Karpas-422 (cell line): ENCODE results near the gene ZXDC. TPM values are rescaled to one million over a fixed set of nuclear protein-coding genes. Genes with fewer than 3 reads are reported as not detected.

Source experiments
- DNase-seq: peaks from one replicate; pipeline ENCODE4 v3.0.0-alpha.2; 2015
- H2AFZ ChIP-seq: fragments of 200-600 bp; sonication (generic); 2 replicates; pipeline ENCODE4 v1.6.1; 2014; ENCODE audit warnings: antibody characterized with exemption, low read length, mixed read lengths
- H3K27ac ChIP-seq: fragments of 200-600 bp; sonication (generic); 2 replicates; pipeline ENCODE4 v1.5.1; 2014; ENCODE audit warnings: mild to moderate bottlenecking, low read length, moderate library complexity
- H3K27me3 ChIP-seq: fragments of 200-600 bp; sonication (generic); 2 replicates; pipeline ENCODE4 v1.6.1; 2014; ENCODE audit warnings: low read length, mixed read lengths
- H3K36me3 ChIP-seq: fragments of 200-600 bp; sonication (generic); 2 replicates; pipeline ENCODE4 v1.6.1; 2014; ENCODE audit warnings: low read length, mixed read lengths; ENCODE audit not compliant: insufficient read depth
- H3K4me1 ChIP-seq: fragments of 200-600 bp; sonication (generic); 2 replicates; pipeline ENCODE4 v1.6.1; 2014; ENCODE audit warnings: mild to moderate bottlenecking, low read length, mixed read lengths
- H3K4me2 ChIP-seq: fragments of 200-600 bp; sonication (generic); 2 replicates; pipeline ENCODE4 v1.6.1; 2014; ENCODE audit warnings: low read length, low read depth, mild to moderate bottlenecking; ENCODE audit not compliant: poor library complexity, severe bottlenecking
- H3K4me3 ChIP-seq: fragments of 200-600 bp; sonication (generic); 2 replicates; pipeline ENCODE4 v1.5.1; 2014; ENCODE audit warnings: mild to moderate bottlenecking, antibody characterized with exemption, low read length, mixed read lengths
- H3K79me2 ChIP-seq: fragments of 200-600 bp; sonication (generic); 2 replicates; pipeline ENCODE4 v1.6.1; 2014; ENCODE audit warnings: mild to moderate bottlenecking, low read length, mixed read lengths
- H3K9ac ChIP-seq: fragments of 200-600 bp; sonication (generic); 2 replicates; pipeline ENCODE4 v1.6.0; 2014; ENCODE audit warnings: low read length
- H3K9me2 ChIP-seq: fragments of 200-600 bp; sonication (generic), shearing (Covaris generic); replicated peaks from 2 replicates; pipeline ENCODE4 v1.6.0; 2014; ENCODE audit warnings: mild to moderate bottlenecking, low read length, moderate library complexity; ENCODE audit not compliant: insufficient read depth
- H3K9me3 ChIP-seq: fragments of 300-700, 200-600 bp; sonication (generic); 2 replicates; pipeline ENCODE4 v1.6.1; 2014; ENCODE audit warnings: low read length, mixed read lengths
- H4K20me1 ChIP-seq: fragments of 200-600 bp; sonication (generic); 2 replicates; pipeline ENCODE4 v1.6.1; 2014; ENCODE audit warnings: mild to moderate bottlenecking, antibody characterized with exemption, low read length, low read depth; ENCODE audit not compliant: insufficient read depth
- total RNA-seq: library from RNA; depleted of rRNA; stranded (reverse); fragments of >200 nt; shearing (Covaris generic); gene quantifications from 2 replicates; pipeline ENCODE4 v1.2.3, GENCODE V29; 2014; ENCODE audit warnings: low replicate concordance

Gene ZXDC
- total RNA-seq, 1 experiment from 2014 or later, result 18.9 TPM

GRCh38 chr3:126398423-126399350, 77.0 kb downstream of the ZXDC start:
- Histone ChIP-seq H3K9me2 (no peaks in the 10 kb centered on the region), H3K36me3 (no peaks in the 10 kb centered on the region), H2AFZ (no peak overlapping the region), H4K20me1 (no peaks in the 10 kb centered on the region), H3K4me2 (no peak overlapping the region), H3K9me3 (no peaks in the 10 kb centered on the region), H3K27ac (no peak overlapping the region), H3K4me1 (no peaks in the 10 kb centered on the region), H3K9ac (no peak overlapping the region), H3K79me2 (no peaks in the 10 kb centered on the region), H3K27me3 (no peaks in the 10 kb centered on the region), H3K4me3 (no peak overlapping the region)
- DNase-seq, result no peak

GRCh38 chr3:126397610-126398422, 77.9 kb downstream of the ZXDC start:
- H4K20me1 ChIP-seq, result no peaks in the 10 kb centered on the region
- no peaks in the 10 kb centered on the region for H3K4me1 ChIP-seq
- DNase-seq, result no peak
- no peaks in the 10 kb centered on the region for H3K9me3 ChIP-seq
- no peaks in the 10 kb centered on the region for H3K27me3 ChIP-seq
- H3K4me2 ChIP-seq, result no peak overlapping the region
- no peak overlapping the region for H3K9ac ChIP-seq
- no peak overlapping the region for H3K27ac ChIP-seq
- H3K4me3 ChIP-seq, result no peak overlapping the region
- H2AFZ ChIP-seq, result no peak overlapping the region
- H3K9me2 ChIP-seq, result no peaks in the 10 kb centered on the region
- H3K79me2 ChIP-seq, result no peaks in the 10 kb centered on the region
- no peaks in the 10 kb centered on the region for H3K36me3 ChIP-seq

- Histone ChIP-seq H3K79me2 (no peaks in the 10 kb centered on the region), H3K9me2 (no peaks in the 10 kb centered on the region), H3K9ac (no peak overlapping the region), H4K20me1 (no peaks in the 10 kb centered on the region), H3K36me3 (no peaks in the 10 kb centered on the region), H3K4me1 (no peaks in the 10 kb centered on the region), H2AFZ (no peak overlapping the region), H3K27ac (no peak overlapping the region), H3K27me3 (no peaks in the 10 kb centered on the region), H3K9me3 (no peaks in the 10 kb centered on the region), H3K4me3 (no peak overlapping the region), H3K4me2 (no peak overlapping the region)
- DNase-seq, result no peak
These were observed 79.2 kb downstream of the ZXDC start for GRCh38 chr3:126396536-126396935.

GRCh38 chr3:126395846-126396513, 79.7 kb downstream of the ZXDC start:
- H3K4me3 ChIP-seq, result no peak overlapping the region

GRCh38 chr3:126394977-126395321, 80.7 kb downstream of the ZXDC start:
- no peak overlapping the region for H3K9ac ChIP-seq
- H3K27me3 ChIP-seq, result no peaks in the 10 kb centered on the region
- H3K4me2 ChIP-seq, result no peak overlapping the region
- H3K27ac ChIP-seq, result no peak overlapping the region
- no peaks in the 10 kb centered on the region for H4K20me1 ChIP-seq
- H3K79me2 ChIP-seq, result no peaks in the 10 kb centered on the region
- no peak overlapping the region for H3K4me3 ChIP-seq
- H3K9me2 ChIP-seq, result no peaks in the 10 kb centered on the region
- H2AFZ ChIP-seq, result no peak overlapping the region
- DNase-seq, result no peak
- H3K4me1 ChIP-seq, result no peaks in the 10 kb centered on the region
- H3K9me3 ChIP-seq, result no peaks in the 10 kb centered on the region
- no peaks in the 10 kb centered on the region for H3K36me3 ChIP-seq

More at GRCh38 chr3:126395846-126396513, 79.7 kb downstream of the ZXDC start:
- H3K79me2 ChIP-seq, result no peaks in the 10 kb centered on the region
- H3K9me2 ChIP-seq, result no peaks in the 10 kb centered on the region
- no peaks in the 10 kb centered on the region for H3K36me3 ChIP-seq
- no peak overlapping the region for H3K4me2 ChIP-seq
- H3K4me1 ChIP-seq, result no peaks in the 10 kb centered on the region
- no peak overlapping the region for H3K27ac ChIP-seq
- H3K9ac ChIP-seq, result no peak overlapping the region
- H4K20me1 ChIP-seq, result no peaks in the 10 kb centered on the region
- no peaks in the 10 kb centered on the region for H3K27me3 ChIP-seq
- H2AFZ ChIP-seq, result no peak overlapping the region
- DNase-seq, result no peak
- H3K9me3 ChIP-seq, result no peaks in the 10 kb centered on the region

GRCh38 chr3:126394179-126394976, 81.3 kb downstream of the ZXDC start, which contains the start of gene CFAP100:
TSS of gene CFAP100 (plus strand) at chr3:126394909. CDS start at chr3:126396001, 1,092 bp downstream.
- H3K27me3 ChIP-seq, result no peaks in the 10 kb centered on the region
- no peaks in the 10 kb centered on the region for H4K20me1 ChIP-seq
- H3K4me2 ChIP-seq, result no peak within 1 kb of the TSS
- H3K9ac ChIP-seq, result no peak within 1 kb of the TSS
- no peak within 1 kb of the TSS for H3K4me3 ChIP-seq
- H3K9me3 ChIP-seq, result no peaks in the 10 kb centered on the region
- no peak for DNase-seq
- H3K9me2 ChIP-seq, result no peaks in the 10 kb centered on the region
- H3K79me2 ChIP-seq, result no peaks in the 10 kb centered on the region
- H3K4me1 ChIP-seq, result no peaks in the 10 kb centered on the region
- H3K36me3 ChIP-seq, result no peaks in the 10 kb centered on the region
- no peak within 1 kb of the TSS for H2AFZ ChIP-seq
- H3K27ac ChIP-seq, result no peak within 1 kb of the TSS

GRCh38 chr3:126393563-126393962, 82.1 kb downstream of the ZXDC start:
- H3K36me3 ChIP-seq, result no peaks in the 10 kb centered on the region
- no peak overlapping the region for H3K9ac ChIP-seq
- H3K9me2 ChIP-seq, result no peaks in the 10 kb centered on the region
- no peak for DNase-seq
- H3K4me3 ChIP-seq, result no peak overlapping the region
- no peak overlapping the region for H2AFZ ChIP-seq
- H3K27me3 ChIP-seq, result no peaks in the 10 kb centered on the region
- no peak overlapping the region for H3K27ac ChIP-seq
- no peaks in the 10 kb centered on the region for H3K4me1 ChIP-seq
- no peak overlapping the region for H3K4me2 ChIP-seq
- H3K79me2 ChIP-seq, result no peaks in the 10 kb centered on the region
- H4K20me1 ChIP-seq, result no peaks in the 10 kb centered on the region
- H3K9me3 ChIP-seq, result no peaks in the 10 kb centered on the region
